ENCODE data around the gene PLEKHG3.

DNA sequence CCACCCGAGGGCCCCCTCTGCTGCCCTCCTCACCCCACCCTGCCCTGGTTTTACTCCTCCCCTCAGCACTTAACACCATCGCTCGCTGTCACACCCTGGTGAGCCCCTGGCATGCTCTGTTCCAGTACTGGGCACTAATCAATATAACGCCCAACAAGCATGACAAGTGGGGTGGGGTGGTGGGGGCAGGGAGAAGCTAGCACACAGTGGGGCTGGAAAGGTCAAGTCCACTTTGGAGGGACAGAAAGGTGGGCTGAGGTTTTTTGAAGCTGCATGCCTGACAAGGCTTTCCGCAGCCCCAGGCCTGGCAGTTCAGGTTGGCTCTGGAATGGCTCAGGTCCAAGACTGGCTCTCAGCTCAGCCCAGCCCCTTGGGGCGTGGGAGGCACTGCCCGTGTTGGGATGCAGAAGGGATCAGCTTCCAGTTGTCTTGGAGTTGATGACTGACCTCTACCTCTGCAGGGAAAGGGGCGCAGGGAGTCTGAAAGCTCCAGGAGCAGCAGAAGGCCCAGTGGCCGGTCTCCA is 34.1 kb downstream of the PLEKHG3 start:
- TF ChIP-seq, protein P1, sequence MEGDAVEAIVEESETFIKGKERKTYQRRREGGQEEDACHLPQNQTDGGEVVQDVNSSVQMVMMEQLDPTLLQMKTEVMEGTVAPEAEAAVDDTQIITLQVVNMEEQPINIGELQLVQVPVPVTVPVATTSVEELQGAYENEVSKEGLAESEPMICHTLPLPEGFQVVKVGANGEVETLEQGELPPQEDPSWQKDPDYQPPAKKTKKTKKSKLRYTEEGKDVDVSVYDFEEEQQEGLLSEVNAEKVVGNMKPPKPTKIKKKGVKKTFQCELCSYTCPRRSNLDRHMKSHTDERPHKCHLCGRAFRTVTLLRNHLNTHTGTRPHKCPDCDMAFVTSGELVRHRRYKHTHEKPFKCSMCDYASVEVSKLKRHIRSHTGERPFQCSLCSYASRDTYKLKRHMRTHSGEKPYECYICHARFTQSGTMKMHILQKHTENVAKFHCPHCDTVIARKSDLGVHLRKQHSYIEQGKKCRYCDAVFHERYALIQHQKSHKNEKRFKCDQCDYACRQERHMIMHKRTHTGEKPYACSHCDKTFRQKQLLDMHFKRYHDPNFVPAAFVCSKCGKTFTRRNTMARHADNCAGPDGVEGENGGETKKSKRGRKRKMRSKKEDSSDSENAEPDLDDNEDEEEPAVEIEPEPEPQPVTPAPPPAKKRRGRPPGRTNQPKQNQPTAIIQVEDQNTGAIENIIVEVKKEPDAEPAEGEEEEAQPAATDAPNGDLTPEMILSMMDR (IDR thresholded peaks at IDR 0.05), result no peak
- TF ChIP-seq POLR2A (IDR thresholded peaks at IDR 0.05), result no peak
